ENCODE measurements around the gene VWF.

DNA sequence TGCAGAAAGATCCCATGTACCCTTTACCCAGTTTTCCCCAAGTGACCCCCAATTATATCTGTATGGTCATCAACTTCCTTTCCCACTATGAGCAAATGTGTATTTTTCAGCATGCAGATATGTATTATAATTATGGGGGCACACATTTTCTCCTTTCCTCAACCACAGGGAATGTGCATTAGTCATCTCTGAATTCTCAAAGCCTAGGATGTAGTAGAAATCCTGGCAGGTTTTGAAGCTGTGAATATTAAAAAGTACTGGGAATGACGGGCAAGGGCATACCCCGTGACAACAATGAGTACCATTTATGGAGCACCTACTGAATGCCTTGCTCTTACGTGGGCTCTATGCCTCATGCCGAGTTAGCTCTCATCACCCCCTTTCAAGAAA, 71.5 kb downstream of the VWF start:
- TF ChIP-seq, protein P1, sequence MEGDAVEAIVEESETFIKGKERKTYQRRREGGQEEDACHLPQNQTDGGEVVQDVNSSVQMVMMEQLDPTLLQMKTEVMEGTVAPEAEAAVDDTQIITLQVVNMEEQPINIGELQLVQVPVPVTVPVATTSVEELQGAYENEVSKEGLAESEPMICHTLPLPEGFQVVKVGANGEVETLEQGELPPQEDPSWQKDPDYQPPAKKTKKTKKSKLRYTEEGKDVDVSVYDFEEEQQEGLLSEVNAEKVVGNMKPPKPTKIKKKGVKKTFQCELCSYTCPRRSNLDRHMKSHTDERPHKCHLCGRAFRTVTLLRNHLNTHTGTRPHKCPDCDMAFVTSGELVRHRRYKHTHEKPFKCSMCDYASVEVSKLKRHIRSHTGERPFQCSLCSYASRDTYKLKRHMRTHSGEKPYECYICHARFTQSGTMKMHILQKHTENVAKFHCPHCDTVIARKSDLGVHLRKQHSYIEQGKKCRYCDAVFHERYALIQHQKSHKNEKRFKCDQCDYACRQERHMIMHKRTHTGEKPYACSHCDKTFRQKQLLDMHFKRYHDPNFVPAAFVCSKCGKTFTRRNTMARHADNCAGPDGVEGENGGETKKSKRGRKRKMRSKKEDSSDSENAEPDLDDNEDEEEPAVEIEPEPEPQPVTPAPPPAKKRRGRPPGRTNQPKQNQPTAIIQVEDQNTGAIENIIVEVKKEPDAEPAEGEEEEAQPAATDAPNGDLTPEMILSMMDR (conservative IDR thresholded peaks at IDR 0.05; ENCODE audit: low read depth, low read length): no peak
- no peak for TF ChIP-seq POLR2A (IDR thresholded peaks at IDR 0.05; ENCODE audit: low read depth, low read length)
- TF ChIP-seq MAFK (IDR thresholded peaks at IDR 0.05; ENCODE audit: low read depth, low read length): no peak
- TF ChIP-seq BHLHE40 (IDR thresholded peaks at IDR 0.05; ENCODE audit: low read depth, low read length): no peak
- TF ChIP-seq, protein P2, sequence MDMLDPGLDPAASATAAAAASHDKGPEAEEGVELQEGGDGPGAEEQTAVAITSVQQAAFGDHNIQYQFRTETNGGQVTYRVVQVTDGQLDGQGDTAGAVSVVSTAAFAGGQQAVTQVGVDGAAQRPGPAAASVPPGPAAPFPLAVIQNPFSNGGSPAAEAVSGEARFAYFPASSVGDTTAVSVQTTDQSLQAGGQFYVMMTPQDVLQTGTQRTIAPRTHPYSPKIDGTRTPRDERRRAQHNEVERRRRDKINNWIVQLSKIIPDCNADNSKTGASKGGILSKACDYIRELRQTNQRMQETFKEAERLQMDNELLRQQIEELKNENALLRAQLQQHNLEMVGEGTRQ (IDR thresholded peaks at IDR 0.05; ENCODE audit: low read depth, low read length): no peak
- no peak for TF ChIP-seq SMC3 (IDR thresholded peaks at IDR 0.05; ENCODE audit: low read depth, low read length)
- TF ChIP-seq RAD21 (IDR thresholded peaks at IDR 0.05; ENCODE audit: low read length): no peak
- TF ChIP-seq, protein P3, sequence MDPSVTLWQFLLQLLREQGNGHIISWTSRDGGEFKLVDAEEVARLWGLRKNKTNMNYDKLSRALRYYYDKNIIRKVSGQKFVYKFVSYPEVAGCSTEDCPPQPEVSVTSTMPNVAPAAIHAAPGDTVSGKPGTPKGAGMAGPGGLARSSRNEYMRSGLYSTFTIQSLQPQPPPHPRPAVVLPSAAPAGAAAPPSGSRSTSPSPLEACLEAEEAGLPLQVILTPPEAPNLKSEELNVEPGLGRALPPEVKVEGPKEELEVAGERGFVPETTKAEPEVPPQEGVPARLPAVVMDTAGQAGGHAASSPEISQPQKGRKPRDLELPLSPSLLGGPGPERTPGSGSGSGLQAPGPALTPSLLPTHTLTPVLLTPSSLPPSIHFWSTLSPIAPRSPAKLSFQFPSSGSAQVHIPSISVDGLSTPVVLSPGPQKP (IDR thresholded peaks at IDR 0.05; ENCODE audit: borderline replicate concordance, low read depth, low read length): no peak
- TF ChIP-seq RCOR1 (IDR thresholded peaks at IDR 0.05; ENCODE audit: insufficient replicate concordance, low read length): no peak

Measured in IMR-90 (cell line).